Mammary epithelial cell (primary cell): ENCODE measurements around the gene HLA-DRB1.
"Not testable (repeated sequence)": the region's sequence is repeated elsewhere in the genome, so short reads cannot be mapped to it uniquely, and the experiment has no call there.

Source experiments
- EZH2 ChIP-seq: IDR thresholded peaks from 2 replicates; pipeline ENCODE4 v1.6.1; 2012; ENCODE audit warnings: low read length, inconsistent platforms, borderline replicate concordance
- TF ChIP-seq, protein P1 (sequence below), 2 donors: IDR thresholded peaks in 1 of 2; conservative IDR thresholded peaks in 1 of 2; 2 replicates each; pipeline ENCODE4 v1.5.1; 2011 to 2012; ENCODE audit warnings: inconsistent platforms in 2 of 2, low read length in 2 of 2, mild to moderate bottlenecking in 2 of 2, control low read depth in 1 of 2, low read depth in 1 of 2; ENCODE audit not compliant: insufficient read depth in 1 of 2; ENCODE audit errors: extremely low read depth in 1 of 2

DNA sequence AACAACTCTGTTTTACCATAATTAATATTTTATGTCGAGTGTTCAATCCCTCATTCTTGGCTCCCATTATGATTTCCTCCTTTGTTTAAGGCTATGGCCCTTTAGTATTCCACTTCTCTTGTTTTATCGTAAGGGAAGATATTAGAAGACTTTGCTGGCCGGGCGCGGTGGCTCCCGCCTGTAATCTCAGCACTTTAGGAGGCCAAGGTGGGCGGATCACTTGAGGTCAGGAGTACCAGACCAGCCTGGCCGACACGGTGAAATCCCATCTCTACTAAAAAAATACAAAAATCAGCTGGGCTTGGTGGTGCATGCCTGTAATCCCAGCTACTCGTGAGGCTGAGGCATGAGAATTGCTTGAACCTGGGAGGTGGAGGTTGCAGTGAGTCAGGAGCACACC lies 1.1 kb upstream of the HLA-DRB1 start:
- TF ChIP-seq, protein P1, sequence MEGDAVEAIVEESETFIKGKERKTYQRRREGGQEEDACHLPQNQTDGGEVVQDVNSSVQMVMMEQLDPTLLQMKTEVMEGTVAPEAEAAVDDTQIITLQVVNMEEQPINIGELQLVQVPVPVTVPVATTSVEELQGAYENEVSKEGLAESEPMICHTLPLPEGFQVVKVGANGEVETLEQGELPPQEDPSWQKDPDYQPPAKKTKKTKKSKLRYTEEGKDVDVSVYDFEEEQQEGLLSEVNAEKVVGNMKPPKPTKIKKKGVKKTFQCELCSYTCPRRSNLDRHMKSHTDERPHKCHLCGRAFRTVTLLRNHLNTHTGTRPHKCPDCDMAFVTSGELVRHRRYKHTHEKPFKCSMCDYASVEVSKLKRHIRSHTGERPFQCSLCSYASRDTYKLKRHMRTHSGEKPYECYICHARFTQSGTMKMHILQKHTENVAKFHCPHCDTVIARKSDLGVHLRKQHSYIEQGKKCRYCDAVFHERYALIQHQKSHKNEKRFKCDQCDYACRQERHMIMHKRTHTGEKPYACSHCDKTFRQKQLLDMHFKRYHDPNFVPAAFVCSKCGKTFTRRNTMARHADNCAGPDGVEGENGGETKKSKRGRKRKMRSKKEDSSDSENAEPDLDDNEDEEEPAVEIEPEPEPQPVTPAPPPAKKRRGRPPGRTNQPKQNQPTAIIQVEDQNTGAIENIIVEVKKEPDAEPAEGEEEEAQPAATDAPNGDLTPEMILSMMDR (conservative IDR thresholded peaks at IDR 0.05 in 1 of 2, IDR thresholded peaks at IDR 0.05 in 1 of 2; ENCODE audit: extremely low read depth in 1 of 2, insufficient read depth in 1 of 2, low read depth in 1 of 2, low read length in 2 of 2) = not testable (repeated sequence)
- not testable (repeated sequence) for TF ChIP-seq EZH2
